Measurements from ENCODE around the gene WDR18.

GRCh38 chr19:1020868-1021425, 36.8 kb downstream of the WDR18 start, which contains the start of gene TMEM259:
- TF ChIP-seq CTCF (IDR thresholded peaks at IDR 0.05), result no peak
- no peak for TF ChIP-seq ZFX (IDR thresholded peaks at IDR 0.05; ENCODE audit: borderline replicate concordance)
